Vagina (tissue), 2 donors: ENCODE results near the gene CTNNA3.

Source experiments
- CTCF ChIP-seq, 3 experiments: fragments of 450-650 bp in 2 of 3; fragments of 200-600 bp in 1 of 3; sonication (generic) in 1 of 3; IDR thresholded peaks; one replicate each; pipeline ENCODE4 v1.5.1; 2017 to 2019; ENCODE audit warnings: antibody characterized with exemption in 3 of 3, mild to moderate bottlenecking in 2 of 3, moderate library complexity in 2 of 3
- POLR2A ChIP-seq, 2 donors: fragments of 450-650 bp; IDR thresholded peaks; one replicate each; pipeline ENCODE4 v1.6.1; 2017; ENCODE audit warnings: antibody characterized with exemption in 2 of 2, mild to moderate bottlenecking in 2 of 2, moderate library complexity in 2 of 2

GRCh38 chr10:67621834-67622233, 74.2 kb downstream of the CTNNA3 start:
- TF ChIP-seq POLR2A (IDR thresholded peaks at IDR 0.05) (no peak), CTCF (IDR thresholded peaks at IDR 0.05) (no peak)
